ENCODE measurements around the gene ERF. TPM values are rescaled to one million over a fixed set of nuclear protein-coding genes. Genes with fewer than 3 reads are reported as not detected.

ERF gene
- total and polyA plus RNA-seq, 2 donors (not counting 1 experiment from before 2014, with no cell fraction given) = 48.6 to 51.5 TPM

DNA sequence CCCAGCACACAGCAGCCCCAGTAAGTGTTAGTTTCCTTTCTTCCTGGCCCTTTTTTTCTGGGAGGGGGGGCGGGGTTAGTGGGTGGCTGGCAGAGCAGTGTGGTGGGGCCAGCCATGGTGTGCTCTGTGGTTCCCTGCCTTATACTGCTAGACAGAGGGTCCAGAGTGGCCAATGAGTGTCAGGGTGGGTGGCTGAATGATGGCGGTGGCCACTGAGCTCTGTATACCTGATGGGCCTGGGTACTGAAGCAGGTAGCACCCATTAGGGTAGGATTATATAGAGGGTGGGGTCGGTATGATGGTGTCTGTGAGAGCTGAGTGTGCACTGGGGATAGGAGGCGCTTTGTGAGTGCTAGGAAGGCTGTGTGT lies 27.9 kb upstream of the ERF start:
- Histone ChIP-seq H2AFZ (ENCODE audit: insufficient read depth, low read depth, low read length, poor library complexity, severe bottlenecking) (no peak overlapping the region), H3K4me3 (ENCODE audit: control extremely low read depth in 1 of 5, extremely low read depth in 1 of 5, insufficient read depth in 1 of 5, low read depth in 2 of 5, low read length in 4 of 5) (peak overlapping the region in 4 of 5 experiments; percentile 41 to 65 (median 54)), H3K79me2 (ENCODE audit: control insufficient read depth, insufficient read depth, low read length) (peaks cover 36% of the 10 kb centered on the region), H3K27ac (ENCODE audit: low read length in 2 of 2) (peak overlapping the region; percentile 91 to 96), H3K4me1 (ENCODE audit: control insufficient read depth in 2 of 2, insufficient read depth in 2 of 2, low read length in 2 of 2) (peaks cover 53 to 71% of the 10 kb centered on the region in 2 donors), H3K27me3 (replicated peaks in 1 of 4; ENCODE audit: control extremely low read depth in 1 of 4, control insufficient read depth in 3 of 4, insufficient read depth in 4 of 4, low read length in 3 of 4) (no peaks in the 10 kb centered on the region), H3K9ac (ENCODE audit: low read length) (peak overlapping the region; percentile 67), H3K4me2 (replicated peaks; ENCODE audit: low read depth, low read length, poor library complexity, severe bottlenecking) (peak overlapping the region; percentile 96), H3K36me3 (replicated peaks in 1 of 2; ENCODE audit: control extremely low read depth in 1 of 2, control insufficient read depth in 1 of 2, extremely low read depth in 1 of 2, insufficient read depth in 2 of 2, low read length in 1 of 2) (peaks cover 0 to 11% of the 10 kb centered on the region in 2 experiments), H3K9me3 (ENCODE audit: control extremely low read depth in 1 of 3, control insufficient read depth in 2 of 3, insufficient read depth in 1 of 3, low read length in 2 of 3) (no peaks in the 10 kb centered on the region), H4K20me1 (ENCODE audit: control insufficient read depth, insufficient read depth, low read length, poor library complexity, severe bottlenecking) (peaks cover 28% of the 10 kb centered on the region)
- ATAC-seq (ENCODE audit: low read depth) (no peak), DNase-seq (no peak)
- 27% methylated on average over 3 of the region's 4 CpGs for WGBS (ENCODE audit: insufficient coverage)
- no peaks in the 10 kb centered on the region for H3K9me3 Mint-ChIP-seq (ENCODE audit: insufficient read depth)
- H3K27ac Mint-ChIP-seq = no peak overlapping the region
- H3K4me1 Mint-ChIP-seq = peaks cover 40% of the 10 kb centered on the region
- no peaks in the 10 kb centered on the region for H3K27me3 Mint-ChIP-seq
- H3K4me3 Mint-ChIP-seq = no peak overlapping the region
- TF ChIP-seq, protein P1, sequence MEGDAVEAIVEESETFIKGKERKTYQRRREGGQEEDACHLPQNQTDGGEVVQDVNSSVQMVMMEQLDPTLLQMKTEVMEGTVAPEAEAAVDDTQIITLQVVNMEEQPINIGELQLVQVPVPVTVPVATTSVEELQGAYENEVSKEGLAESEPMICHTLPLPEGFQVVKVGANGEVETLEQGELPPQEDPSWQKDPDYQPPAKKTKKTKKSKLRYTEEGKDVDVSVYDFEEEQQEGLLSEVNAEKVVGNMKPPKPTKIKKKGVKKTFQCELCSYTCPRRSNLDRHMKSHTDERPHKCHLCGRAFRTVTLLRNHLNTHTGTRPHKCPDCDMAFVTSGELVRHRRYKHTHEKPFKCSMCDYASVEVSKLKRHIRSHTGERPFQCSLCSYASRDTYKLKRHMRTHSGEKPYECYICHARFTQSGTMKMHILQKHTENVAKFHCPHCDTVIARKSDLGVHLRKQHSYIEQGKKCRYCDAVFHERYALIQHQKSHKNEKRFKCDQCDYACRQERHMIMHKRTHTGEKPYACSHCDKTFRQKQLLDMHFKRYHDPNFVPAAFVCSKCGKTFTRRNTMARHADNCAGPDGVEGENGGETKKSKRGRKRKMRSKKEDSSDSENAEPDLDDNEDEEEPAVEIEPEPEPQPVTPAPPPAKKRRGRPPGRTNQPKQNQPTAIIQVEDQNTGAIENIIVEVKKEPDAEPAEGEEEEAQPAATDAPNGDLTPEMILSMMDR (IDR thresholded peaks at IDR 0.05) = no peak
- TF ChIP-seq EZH2 (IDR thresholded peaks at IDR 0.05; ENCODE audit: borderline replicate concordance, insufficient read depth, low read depth, low read length, poor library complexity, severe bottlenecking) = no peak
- POLR2A ChIA-PET = interaction anchor here (0.5 to 5.5 kb wide), 9 partner anchors 10 to 186 kb away, joined by 3 to 23 read pairs (median 7); partner anchors contain the start of genes ERF, GSK3A and PAFAH1B3
- intact Hi-C loops (cut with micrococcal nuclease) = loop anchor here (1.0 to 5.0 kb wide), 7 partner anchors 15 to 154 kb away; partner anchors contain the start of genes PAFAH1B3, PRR19 and ZNF526
- CTCF ChIA-PET = interaction anchor here (1.2 to 1.4 kb wide), 4 partner anchors 11 to 19 kb away, joined by 3 to 4 read pairs (median 4); partner anchors contain the start of genes PAFAH1B3 and PRR19

Data from B cell (primary cell).